Superior temporal gyrus (tissue), 1 donor: Measurements from ENCODE around the gene SEMA5B.

ENCODE experiments used
- DNase-seq: peaks from one replicate; pipeline ENCODE4 v3.0.0-alpha.2; 2016; ENCODE audit errors: extremely low spot score

Gene SEMA5B

GRCh38 chr3:122993124-122993978 lies 34.2 kb downstream of the SEMA5B start:
- peak; percentile 56 for DNase-seq

- DNase-seq = no peak
Measured at GRCh38 chr3:122992676-122993075, 34.9 kb downstream of the SEMA5B start.

- DNase-seq = no peak
Measured at GRCh38 chr3:122992133-122992532, 35.4 kb downstream of the SEMA5B start.

- no peak for DNase-seq
Measured at GRCh38 chr3:122991236-122991985, 36.2 kb downstream of the SEMA5B start.

GRCh38 chr3:122989856-122990575 lies 37.5 kb downstream of the SEMA5B start:
- DNase-seq = no peak

- no peak for DNase-seq
Measured at GRCh38 chr3:122988508-122988907, 39.1 kb downstream of the SEMA5B start.

GRCh38 chr3:122987736-122988319 lies 39.7 kb downstream of the SEMA5B start:
- no peak for DNase-seq

- no peak for DNase-seq
Measured at GRCh38 chr3:122987231-122987630, 40.3 kb downstream of the SEMA5B start.

GRCh38 chr3:122986693-122987179 lies 40.8 kb downstream of the SEMA5B start:
- DNase-seq = no peak

- no peak for DNase-seq
Measured at GRCh38 chr3:122985539-122985938, 42.0 kb downstream of the SEMA5B start.

- DNase-seq = no peak
Measured at GRCh38 chr3:122984650-122985049, 42.9 kb downstream of the SEMA5B start.

- DNase-seq = no peak
Measured at GRCh38 chr3:122984007-122984406, 43.6 kb downstream of the SEMA5B start.

GRCh38 chr3:122982216-122983185 lies 45.1 kb downstream of the SEMA5B start:
- DNase-seq = no peak

- no peak for DNase-seq
Measured at GRCh38 chr3:122979211-122979610, 48.4 kb downstream of the SEMA5B start.

- no peak for DNase-seq
Measured at GRCh38 chr3:122978569-122978968, 49.0 kb downstream of the SEMA5B start.

GRCh38 chr3:122977746-122978466 lies 49.7 kb downstream of the SEMA5B start:
- no peak for DNase-seq

- no peak for DNase-seq
Measured at GRCh38 chr3:122975924-122976293, 51.7 kb downstream of the SEMA5B start.

GRCh38 chr3:122975163-122975923 lies 52.2 kb downstream of the SEMA5B start:
- peak; percentile 47 for DNase-seq

GRCh38 chr3:122974764-122975162 lies 52.8 kb downstream of the SEMA5B start:
- DNase-seq = no peak
